Liver (tissue), 9 donors: ENCODE measurements around the gene MARCHF2. TPM values are rescaled to one million over a fixed set of nuclear protein-coding genes. Genes with fewer than 3 reads are reported as not detected.

Experiments used
- DNase-seq: peaks from one replicate; pipeline ENCODE4 v3.0.0-alpha.2; 2017; ENCODE audit warnings: low spot score
- H3K27ac ChIP-seq, 2 donors: one replicate each; pipeline ENCODE4 v1.7.0; 2013; ENCODE audit warnings: inconsistent platforms in 2 of 2, low read length in 2 of 2, control low read depth in 1 of 2, low read depth in 1 of 2, mild to moderate bottlenecking in 1 of 2
- H3K27me3 ChIP-seq, 4 donors: one replicate each; pipeline versions ENCODE4 v1.6.1 to v1.7.0; 2013; ENCODE audit warnings: low read length in 3 of 4, inconsistent platforms in 1 of 4, mild to moderate bottlenecking in 1 of 4, moderate library complexity in 1 of 4; ENCODE audit not compliant: control insufficient read depth in 4 of 4, insufficient read depth in 4 of 4
- H3K36me3 ChIP-seq, 4 donors: one replicate each; pipeline versions ENCODE4 v1.6.1 to v1.7.0; 2013; ENCODE audit warnings: low read length in 3 of 4, mild to moderate bottlenecking in 3 of 4, low read depth in 1 of 4, moderate library complexity in 1 of 4; ENCODE audit not compliant: control insufficient read depth in 4 of 4, insufficient read depth in 3 of 4
- H3K4me1 ChIP-seq, 4 donors: one replicate each; pipeline versions ENCODE4 v1.6.1 to v1.7.0; 2013; ENCODE audit warnings: low read length in 3 of 4, mild to moderate bottlenecking in 3 of 4, moderate library complexity in 1 of 4; ENCODE audit not compliant: control insufficient read depth in 4 of 4, insufficient read depth in 4 of 4
- H3K4me3 ChIP-seq, 3 donors: one replicate each; pipeline versions ENCODE4 v1.6.1 to v1.7.0; 2013; ENCODE audit warnings: low read length in 3 of 3, control low read depth in 1 of 3, low read depth in 1 of 3, mild to moderate bottlenecking in 1 of 3
- H3K9ac ChIP-seq, 2 donors: one replicate each; pipeline ENCODE4 v1.7.0; 2013; ENCODE audit warnings: low read length in 2 of 2, mild to moderate bottlenecking in 2 of 2, moderate library complexity in 2 of 2, control low read depth in 1 of 2, low read depth in 1 of 2
- H3K9me3 ChIP-seq, 4 donors: one replicate each; pipeline versions ENCODE4 v1.6.1 to v1.7.0; 2013; ENCODE audit warnings: low read length in 3 of 4; ENCODE audit not compliant: control insufficient read depth in 4 of 4
- ATF3 ChIP-seq: IDR thresholded peaks from 2 replicates; pipeline ENCODE4 v1.6.1; 2016; ENCODE audit warnings: antibody characterized with exemption
- CTCF ChIP-seq: fragments of 150-350 bp; IDR thresholded peaks from 2 replicates; pipeline ENCODE4 v1.5.1; 2017; ENCODE audit warnings: improper control_type of control experiment, low read depth, low read length; ENCODE audit not compliant: missing input control
- EGR1 ChIP-seq, 2 donors: IDR thresholded peaks; 2 replicates each; pipeline ENCODE4 v1.6.1; 2016 to 2018; ENCODE audit warnings: antibody characterized with exemption in 2 of 2, low read depth in 2 of 2
- FOXA1 ChIP-seq: IDR thresholded peaks from 2 replicates; pipeline ENCODE4 v1.6.1; 2016; ENCODE audit warnings: antibody characterized with exemption
- FOXA2 ChIP-seq: IDR thresholded peaks from 2 replicates; pipeline ENCODE4 v1.6.1; 2016; ENCODE audit warnings: antibody characterized with exemption
- GABPA ChIP-seq, 2 donors: IDR thresholded peaks in 1 of 2; conservative IDR thresholded peaks in 1 of 2; 2 replicates each; pipeline ENCODE4 v1.6.1; 2016; ENCODE audit warnings: antibody characterized with exemption in 2 of 2, mild to moderate bottlenecking in 1 of 2, moderate library complexity in 1 of 2
- HNF4A ChIP-seq, 2 donors: conservative IDR thresholded peaks; 2 replicates each; pipeline ENCODE4 v1.6.1; 2016; ENCODE audit warnings: antibody characterized with exemption in 2 of 2, mild to moderate bottlenecking in 2 of 2
- HNF4G ChIP-seq: IDR thresholded peaks from 2 replicates; pipeline ENCODE4 v1.6.1; 2016; ENCODE audit warnings: antibody characterized with exemption
- JUND ChIP-seq, 2 donors: IDR thresholded peaks; 2 replicates each; pipeline ENCODE4 v1.6.1; 2016; ENCODE audit warnings: antibody characterized with exemption in 2 of 2
- MAX ChIP-seq: IDR thresholded peaks from 2 replicates; pipeline ENCODE4 v1.6.1; 2016; ENCODE audit warnings: antibody characterized with exemption
- NR2F2 ChIP-seq: IDR thresholded peaks from 2 replicates; pipeline ENCODE4 v1.6.1; 2016; ENCODE audit warnings: antibody characterized with exemption
- RAD21 ChIP-seq, 2 donors: IDR thresholded peaks; 2 replicates each; pipeline ENCODE4 v1.6.1; 2016; ENCODE audit warnings: antibody characterized with exemption in 2 of 2, mild to moderate bottlenecking in 2 of 2
- REST ChIP-seq: IDR thresholded peaks from 2 replicates; pipeline ENCODE4 v1.6.1; 2016; ENCODE audit warnings: antibody characterized with exemption, mild to moderate bottlenecking
- RXRA ChIP-seq, 2 donors: IDR thresholded peaks; 2 replicates each; pipeline ENCODE4 v1.6.1; 2017 to 2018; ENCODE audit warnings: antibody characterized with exemption in 2 of 2, mild to moderate bottlenecking in 1 of 2
- SP1 ChIP-seq: IDR thresholded peaks from 2 replicates; pipeline ENCODE4 v1.6.1; 2018; ENCODE audit warnings: antibody characterized with exemption, mild to moderate bottlenecking
- TAF1 ChIP-seq: conservative IDR thresholded peaks from 2 replicates; pipeline ENCODE4 v1.6.1; 2016; ENCODE audit warnings: antibody characterized with exemption, mild to moderate bottlenecking
- YY1 ChIP-seq: IDR thresholded peaks from 2 replicates; pipeline ENCODE4 v1.6.1; 2016; ENCODE audit warnings: antibody characterized with exemption, mild to moderate bottlenecking
- ZBTB33 ChIP-seq: IDR thresholded peaks from 2 replicates; pipeline ENCODE4 v1.6.1; 2016; ENCODE audit warnings: antibody characterized with exemption
- WGBS: extraction: QIAGEN DNeasy Blood & Tissue Kit; methylation state at CpG from one replicate; pipeline ENCODE4 v1.1.7; 2013; 5-methylcytosine and 5-hydroxymethylcytosine counted together
- polyA plus RNA-seq, 2 donors: library from polyadenylated mRNA; stranded (reverse) in 1 of 2; unstranded in 1 of 2; fragments of 200-250 nt in 1 of 2; fragments of >200 nt in 1 of 2; fragmentation: Nextera tagmentation in 1 of 2; extraction: Ambion mirVana in 1 of 2; gene quantifications; one replicate each; pipeline versions ENCODE4 v1.2.1 to v1.2.3, GENCODE V29; 2013 to 2015
- total RNA-seq, 2 donors: library from RNA; depleted of rRNA; stranded (reverse); fragments of >200 nt; gene quantifications; one replicate each; pipeline ENCODE4 v1.2.3, GENCODE V29; 2014
- donor health status: healthy.
- donor health status: healthy.
- donor health status: healthy.
- donor health status: healthy.
- donor health status: healthy.

The MARCHF2 gene
- total and polyA plus RNA-seq, 4 donors: 21.6 to 89.5 (median 58.8) TPM

- Histone ChIP-seq H3K9me3 (no peaks in the 10 kb centered on the region), H3K9ac (no peak overlapping the region), H3K36me3 (peaks cover 13 to 83% (median 59%) of the 10 kb centered on the region in 4 donors), H3K27me3 (no peaks in the 10 kb centered on the region), H3K27ac (no peak overlapping the region), H3K4me1 (peaks cover 0 to 3% (median 0%) of the 10 kb centered on the region in 4 donors), H3K4me3 (no peak overlapping the region)
- WGBS: 94% methylated on average over 4 of the region's 4 CpGs
- TF ChIP-seq YY1 (no peak), JUND (IDR thresholded peaks at IDR 0.05) (no peak), FOXA1 (no peak), RXRA (IDR thresholded peaks at IDR 0.05) (no peak), SP1 (no peak), FOXA2 (no peak), GABPA (IDR thresholded peaks at IDR 0.05 in 1 of 2, conservative IDR thresholded peaks at IDR 0.05 in 1 of 2) (no peak), EGR1 (IDR thresholded peaks at IDR 0.05; ENCODE audit: low read depth in 2 of 2) (no peak), ATF3 (no peak)
- DNase-seq: no peak
Measured at GRCh38 chr19:8466018-8466417, 52.9 kb downstream of the MARCHF2 start.

GRCh38 chr19:8468124-8468523, 55.0 kb downstream of the MARCHF2 start:
- no peaks in the 10 kb centered on the region for H3K9me3 ChIP-seq
- H3K36me3 ChIP-seq: peaks cover 14 to 94% (median 73%) of the 10 kb centered on the region in 4 donors
- no peaks in the 10 kb centered on the region for H3K27me3 ChIP-seq
- no peak overlapping the region for H3K27ac ChIP-seq
- peaks cover 0 to 3% (median 0%) of the 10 kb centered on the region in 4 donors for H3K4me1 ChIP-seq
- no peak overlapping the region for H3K9ac ChIP-seq
- no peak for TF ChIP-seq REST
- TF ChIP-seq YY1: no peak
- TF ChIP-seq TAF1: no peak
- TF ChIP-seq RAD21 (IDR thresholded peaks at IDR 0.05): no peak
- TF ChIP-seq EGR1 (IDR thresholded peaks at IDR 0.05; ENCODE audit: low read depth in 2 of 2): no peak
- TF ChIP-seq HNF4G: no peak
- no peak for TF ChIP-seq GABPA (IDR thresholded peaks at IDR 0.05 in 1 of 2, conservative IDR thresholded peaks at IDR 0.05 in 1 of 2)
- TF ChIP-seq FOXA2: no peak
- no peak for TF ChIP-seq RXRA (IDR thresholded peaks at IDR 0.05)
- no peak for TF ChIP-seq SP1
- TF ChIP-seq MAX: no peak
- no peak for TF ChIP-seq ZBTB33
- TF ChIP-seq NR2F2: no peak
- TF ChIP-seq JUND (IDR thresholded peaks at IDR 0.05): no peak
- no peak for TF ChIP-seq ATF3
- no peak for TF ChIP-seq CTCF
- TF ChIP-seq FOXA1: no peak
- TF ChIP-seq HNF4A (conservative IDR thresholded peaks at IDR 0.05): no peak
- H3K4me3 ChIP-seq: no peak overlapping the region
- WGBS: 68% methylated on average over 3 of the region's 3 CpGs
- DNase-seq: no peak
